Heart left ventricle (tissue), 16 donors: Measurements from ENCODE around the gene ITGB8. TPM values are rescaled to one million over a fixed set of nuclear protein-coding genes. Genes with fewer than 3 reads are reported as not detected.
"Not testable (repeated sequence)": the region's sequence is repeated elsewhere in the genome, so short reads cannot be mapped to it uniquely, and the experiment has no call there.

Source experiments
- ATAC-seq, 4 donors: fragments of 200-7000 bp; cut with Tn5 transposase; one replicate each; pipeline ENCODE4 v1.9.1; 2020 to 2022; ENCODE audit warnings: moderate library complexity in 4 of 4, mild to moderate bottlenecking in 3 of 4, moderate number of reproducible peaks in 1 of 4
- DNase-seq, 5 donors: peaks; one replicate each; pipeline ENCODE4 v3.0.0-alpha.2; 2020
- H3K27ac ChIP-seq, 12 donors: fragments of 200-600 bp; sonication (generic) in 4 of 12; one replicate each; pipeline versions ENCODE4 v1.5.0 to v1.8.0; 2016 to 2022; ENCODE audit warnings: mild to moderate bottlenecking in 2 of 12
- H3K27me3 ChIP-seq, 9 donors: fragments of 200-600 bp; sonication (generic) in 2 of 9; one replicate each; pipeline versions ENCODE4 v1.5.1 to v1.8.0; 2016 to 2022; ENCODE audit warnings: mild to moderate bottlenecking in 3 of 9
- H3K36me3 ChIP-seq, 9 donors: fragments of 200-600 bp; sonication (generic) in 2 of 9; one replicate each; pipeline versions ENCODE4 v1.5.0 to v1.8.0; 2018 to 2022; ENCODE audit warnings: mild to moderate bottlenecking in 2 of 9
- H3K4me1 ChIP-seq, 12 donors: fragments of 200-600 bp; sonication (generic) in 4 of 12; one replicate each; pipeline versions ENCODE4 v1.5.0 to v1.8.0; 2016 to 2022; ENCODE audit warnings: mild to moderate bottlenecking in 3 of 12
- H3K4me3 ChIP-seq, 12 donors: fragments of 200-600 bp; sonication (generic) in 4 of 12; one replicate each; pipeline versions ENCODE4 v1.5.0 to v1.8.0; 2017 to 2022; ENCODE audit warnings: mild to moderate bottlenecking in 9 of 12, moderate library complexity in 4 of 12
- H3K9me3 ChIP-seq, 12 donors: fragments of 200-600 bp; sonication (generic) in 4 of 12; one replicate each; pipeline versions ENCODE4 v1.5.0 to v1.8.0; 2016 to 2022; ENCODE audit warnings: mild to moderate bottlenecking in 1 of 12
- POLR2A ChIP-seq, 2 donors: fragments of 450-650 bp; IDR thresholded peaks; one replicate each; pipeline ENCODE4 v1.6.1; 2017; ENCODE audit warnings: antibody characterized with exemption in 2 of 2, mild to moderate bottlenecking in 2 of 2, moderate library complexity in 2 of 2
- WGBS, 4 donors: extraction: QIAGEN DNeasy Blood & Tissue Kit in 2 of 4; methylation state at CpG; one replicate each; pipeline versions ENCODE4 v1.1.5 to v1.1.7; 2013 to 2018; 5-methylcytosine and 5-hydroxymethylcytosine counted together
- intact Hi-C, 10 donors: fragments of 100-400 bp; cut with DNase I; formaldehyde crosslinking; loops; one replicate each; pipeline versions ENCODE4 v1.11.1 to v1.14.2; 2022
- polyA plus RNA-seq, 2 donors: library from polyadenylated mRNA; stranded (reverse); fragments of 200-250 nt; gene quantifications; one replicate each; pipeline ENCODE4 v1.2.3, GENCODE V29; 2013
- total RNA-seq, 9 donors: library from RNA; depleted of rRNA in 2 of 9; stranded (reverse); fragments of >200 nt in 2 of 9; fragmentation: NEBNext Ultra II Directional in 3 of 9; extraction: Animal tissue kit (Norgen Biotek cat#: 25700) in 3 of 9; gene quantifications; one replicate each; pipeline versions ENCODE4 v1.1.0 to v1.2.4, GENCODE V29; 2016 to 2023
- TF ChIP-seq, protein P1 (sequence below), 12 donors: fragments of 200-600 bp; sonication (generic) in 4 of 12; IDR thresholded peaks; one replicate each; pipeline versions ENCODE4 v1.5.0 to v1.8.0; 2018 to 2022; ENCODE audit warnings: antibody characterized with exemption in 12 of 12, mild to moderate bottlenecking in 5 of 12
- donor health status: ischemic (EF 13 %, LVEDD 7.1; RV severe dilation, severe dysfunction).
- donor health status: healthy with polysubstance abuse.
- donor health status: DM: no; HTN: yes; CAD: no.
- donor health status: DM: no; HTN: no; CAD: no.
- donor health status: ischemic (EF 25% LVEDD 6.9; RV normal size, moderate dysfunction).
- donor health status: ischemic (EF 25% LVEDD 5.7; RV mildly dilated, moderate dysfunction).
- donor health status: healthy.
- donor health status: DM: yes; HTN: yes; CAD: no.
- donor health status: ischemic (EF 35%, LVEDD 5.7; RV mildly dilated, moderate dysfunction).
- donor health status: nonischemic (EF 11% LVEDD 7.7; RV severe dilation, severe dysfunction).
- donor health status: DM: yes; HTN: yes; CAD: no.
- donor health status: PGD.
- donor health status: ischemic (EF 29% LVEDD 5.4; RV normal size, mild dysfunction).
- donor health status: nonischemic (EF 23%, LVEDD 6.1; RV moderate dilation, normal function).

ITGB8 gene
- total and polyA plus RNA-seq, 11 donors = 0.61 to 16.0 (median 2.1) TPM

DNA sequence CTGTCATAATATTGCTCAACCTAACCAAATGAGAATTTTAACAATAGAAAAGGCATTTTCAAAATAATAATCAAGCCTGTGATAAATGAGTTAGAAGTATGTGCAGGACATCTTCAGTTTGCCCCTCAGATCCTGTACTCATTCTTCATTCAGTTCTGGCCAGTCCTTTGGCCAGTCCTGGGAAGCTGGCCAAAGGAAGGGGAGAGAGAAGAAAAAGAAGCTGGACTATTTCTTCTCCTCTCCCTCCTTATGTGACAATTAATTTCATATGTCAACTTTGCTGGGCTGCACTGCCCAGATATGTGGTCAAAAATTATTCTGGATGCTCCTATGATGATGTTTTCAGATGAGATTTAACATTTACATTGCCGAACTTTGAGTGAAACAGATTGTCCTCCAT, 31.6 kb upstream of the ITGB8 start:
- H3K27me3 ChIP-seq = no peaks in the 10 kb centered on the region
- intact Hi-C loops = no loop called here
- H3K9me3 ChIP-seq = peaks cover 0 to 8% (median 0%) of the 10 kb centered on the region in 12 donors
- WGBS, 4 donors = 88 to 96% (median 94%) methylated on average over 1 of the region's 1 CpG
- DNase-seq (no peak), ATAC-seq (no peak)
- H3K4me3 ChIP-seq = no peak overlapping the region
- H3K36me3 ChIP-seq = no peaks in the 10 kb centered on the region
- no peak overlapping the region for H3K27ac ChIP-seq
- TF ChIP-seq, protein P1, sequence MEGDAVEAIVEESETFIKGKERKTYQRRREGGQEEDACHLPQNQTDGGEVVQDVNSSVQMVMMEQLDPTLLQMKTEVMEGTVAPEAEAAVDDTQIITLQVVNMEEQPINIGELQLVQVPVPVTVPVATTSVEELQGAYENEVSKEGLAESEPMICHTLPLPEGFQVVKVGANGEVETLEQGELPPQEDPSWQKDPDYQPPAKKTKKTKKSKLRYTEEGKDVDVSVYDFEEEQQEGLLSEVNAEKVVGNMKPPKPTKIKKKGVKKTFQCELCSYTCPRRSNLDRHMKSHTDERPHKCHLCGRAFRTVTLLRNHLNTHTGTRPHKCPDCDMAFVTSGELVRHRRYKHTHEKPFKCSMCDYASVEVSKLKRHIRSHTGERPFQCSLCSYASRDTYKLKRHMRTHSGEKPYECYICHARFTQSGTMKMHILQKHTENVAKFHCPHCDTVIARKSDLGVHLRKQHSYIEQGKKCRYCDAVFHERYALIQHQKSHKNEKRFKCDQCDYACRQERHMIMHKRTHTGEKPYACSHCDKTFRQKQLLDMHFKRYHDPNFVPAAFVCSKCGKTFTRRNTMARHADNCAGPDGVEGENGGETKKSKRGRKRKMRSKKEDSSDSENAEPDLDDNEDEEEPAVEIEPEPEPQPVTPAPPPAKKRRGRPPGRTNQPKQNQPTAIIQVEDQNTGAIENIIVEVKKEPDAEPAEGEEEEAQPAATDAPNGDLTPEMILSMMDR (IDR thresholded peaks at IDR 0.05) = no peak
- TF ChIP-seq POLR2A (IDR thresholded peaks at IDR 0.05) = no peak
- H3K4me1 ChIP-seq = peaks cover 0 to 24% (median 0%) of the 10 kb centered on the region in 12 donors

DNA sequence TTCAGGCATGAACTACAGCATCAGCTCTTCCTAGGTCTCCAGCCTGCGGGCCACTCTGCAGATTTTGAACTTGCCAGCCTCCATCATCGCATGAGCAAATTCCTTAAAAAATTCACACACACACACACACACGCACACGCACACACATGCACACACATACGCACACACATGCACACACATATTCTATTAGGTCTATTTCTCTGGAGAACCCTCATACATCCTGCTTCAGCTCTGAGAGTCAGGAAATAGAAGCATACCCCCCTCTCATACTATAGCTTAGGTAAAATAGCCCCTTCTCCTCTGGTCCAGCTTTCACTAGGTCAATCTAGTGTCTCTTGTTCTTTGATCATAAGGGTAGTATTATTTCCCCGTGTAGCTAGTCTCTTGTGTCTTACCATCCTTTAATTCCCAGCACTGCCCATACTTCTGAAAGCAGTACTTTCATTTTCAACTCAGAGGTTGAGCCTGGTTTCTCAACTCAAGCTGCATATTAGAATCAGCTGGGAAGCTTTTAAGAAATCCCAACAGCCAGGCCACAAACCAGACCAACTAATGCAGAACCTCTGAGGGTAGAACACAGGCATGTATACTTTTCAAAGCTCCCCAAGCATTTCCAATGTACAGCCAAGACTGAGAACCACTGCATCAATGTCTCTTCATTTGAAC, 30.9 kb upstream of the ITGB8 start:
- H3K4me1 ChIP-seq = peaks cover 0 to 24% (median 0%) of the 10 kb centered on the region in 12 donors
- TF ChIP-seq POLR2A (IDR thresholded peaks at IDR 0.05) = no peak
- intact Hi-C loops = no loop called here
- no peak overlapping the region for H3K4me3 ChIP-seq
- ATAC-seq (no peak), DNase-seq (no peak)
- H3K27me3 ChIP-seq = no peaks in the 10 kb centered on the region
- peak overlapping the region in 1 of 12 donors; percentile 37 for H3K27ac ChIP-seq
- no peaks in the 10 kb centered on the region for H3K36me3 ChIP-seq
- H3K9me3 ChIP-seq = peaks cover 0 to 6% (median 0%) of the 10 kb centered on the region in 12 donors
- WGBS, 4 donors = 84 to 93% (median 90%) methylated on average over 6 of the region's 6 CpGs

DNA sequence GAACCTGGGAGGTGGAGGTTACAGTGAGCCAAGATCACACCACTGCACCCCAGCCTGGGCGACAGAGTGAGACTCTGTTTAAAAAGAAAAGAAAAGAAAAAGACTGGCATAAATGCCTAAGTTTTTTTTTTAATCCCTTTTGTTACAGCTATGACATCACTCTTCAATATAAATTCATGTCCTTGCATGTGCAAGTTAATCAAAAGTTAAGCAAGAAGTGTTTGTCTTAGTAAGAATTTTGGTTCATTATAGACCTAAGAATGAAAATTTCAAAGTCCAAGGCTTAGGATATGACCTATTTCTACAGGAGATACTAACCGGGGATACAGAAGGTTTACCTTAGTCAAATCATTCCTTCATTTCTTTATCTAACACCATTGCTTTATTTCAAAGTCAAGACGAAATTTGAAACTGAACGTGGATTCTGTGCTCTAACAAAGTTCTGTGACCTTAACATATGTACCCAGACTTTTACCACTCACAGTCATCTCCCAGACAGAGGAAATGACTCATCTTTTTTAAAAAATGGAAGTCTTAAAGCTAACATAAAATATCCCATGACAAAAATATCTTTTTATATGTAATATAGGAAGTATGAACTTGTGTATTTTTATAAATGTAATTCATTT, 29.3 kb upstream of the ITGB8 start:
- H3K27me3 ChIP-seq = no peaks in the 10 kb centered on the region
- peak overlapping the region in 1 of 12 donors; percentile 59 for H3K27ac ChIP-seq
- intact Hi-C loops = no loop called here
- H3K9me3 ChIP-seq = no peaks in the 10 kb centered on the region
- no peak overlapping the region for H3K4me3 ChIP-seq
- ATAC-seq (no peak), DNase-seq (no peak)
- WGBS, 4 donors = 73 to 81% (median 76%) methylated on average over 4 of the region's 4 CpGs
- no peaks in the 10 kb centered on the region for H3K36me3 ChIP-seq
- TF ChIP-seq, protein P1 (IDR thresholded peaks at IDR 0.05) = no peak
- no peak for TF ChIP-seq POLR2A (IDR thresholded peaks at IDR 0.05)
- H3K4me1 ChIP-seq = peaks cover 0 to 24% (median 0%) of the 10 kb centered on the region in 12 donors

DNA sequence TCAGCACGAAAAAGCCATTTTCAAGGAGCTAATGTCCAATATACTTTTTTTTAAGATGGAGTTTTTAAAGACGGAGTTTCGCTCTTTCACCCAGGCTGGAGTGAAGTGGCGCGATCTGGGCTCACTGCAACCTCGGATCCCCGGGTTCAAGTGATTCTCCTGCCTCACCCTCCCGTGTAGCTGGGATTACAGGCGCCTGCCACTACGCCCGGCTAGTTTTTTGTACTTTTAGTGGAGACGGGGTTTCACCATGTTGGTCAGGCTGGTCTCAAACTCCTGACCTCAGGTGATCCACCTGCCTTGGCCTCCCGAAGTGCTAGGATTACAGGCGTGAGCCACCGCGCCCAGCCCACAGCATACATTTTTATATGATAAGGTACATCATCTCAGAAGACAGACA, 28.4 kb upstream of the ITGB8 start:
- H3K9me3 ChIP-seq, DNase-seq, ATAC-seq, H3K4me3 ChIP-seq, H3K27me3 ChIP-seq, intact Hi-C loops, H3K36me3 ChIP-seq: not testable (repeated sequence)
- Histone ChIP-seq H3K4me1 (peaks cover 0 to 24% (median 0%) of the 10 kb centered on the region in 12 donors), H3K27ac (peak overlapping the region in 1 of 12 donors; percentile 59)
- 92 to 94% (median 94%) methylated on average over 16 of the region's 16 CpGs for WGBS, 4 donors

DNA sequence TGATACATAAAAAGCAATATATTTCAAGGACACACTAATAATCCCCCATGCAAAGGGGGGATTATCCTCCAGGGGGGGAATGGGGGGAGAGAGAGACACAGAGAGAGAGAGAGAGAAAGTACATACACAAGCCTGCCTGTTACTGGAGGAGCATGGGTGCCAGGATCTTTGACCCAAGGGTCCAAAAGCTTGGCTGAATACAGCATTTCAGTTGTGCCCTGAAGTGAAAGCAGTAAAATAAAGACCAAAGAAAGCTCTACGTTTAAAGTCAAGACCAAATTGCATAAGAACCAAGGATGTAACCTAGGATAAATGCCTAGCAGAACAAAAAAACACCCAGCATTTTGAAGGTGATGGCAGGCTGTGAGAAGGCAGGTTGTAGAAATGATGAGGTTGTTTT, 27.8 kb upstream of the ITGB8 start:
- DNase-seq (no peak), ATAC-seq (no peak)
- Histone ChIP-seq H3K9me3 (no peaks in the 10 kb centered on the region), H3K27ac (no peak overlapping the region), H3K4me1 (peaks cover 0 to 24% (median 0%) of the 10 kb centered on the region in 12 donors), H3K4me3 (no peak overlapping the region), H3K27me3 (no peaks in the 10 kb centered on the region), H3K36me3 (no peaks in the 10 kb centered on the region)
- whole genome bisulfite sequencing, 4 donors = 59 to 76% (median 60%) methylated on average over 1 of the region's 1 CpG
- TF ChIP-seq, protein P1 (IDR thresholded peaks at IDR 0.05) = no peak
- no peak for TF ChIP-seq POLR2A (IDR thresholded peaks at IDR 0.05)
- intact Hi-C loops = no loop called here
